ENCODE data around the gene ARPC1B. TPM values are rescaled to one million over a fixed set of nuclear protein-coding genes. Genes with fewer than 3 reads are reported as not detected.
"Not testable (repeated sequence)": the region's sequence is repeated elsewhere in the genome, so short reads cannot be mapped to it uniquely, and the experiment has no call there.

ARPC1B gene
- total RNA-seq, 1 experiment from 2014 or later = 231 TPM

GRCh38 chr7:99373091-99374066 is 1.2 kb upstream of the ARPC1B start:
- Histone ChIP-seq H3K9me3 (replicated peaks) (no peaks in the 10 kb centered on the region), H3K4me3 (peak overlapping the region; percentile 79), H3K36me3 (peaks cover 27% of the 10 kb centered on the region), H3K4me1 (replicated peaks) (peaks cover 13% of the 10 kb centered on the region), H3K27ac (no peak overlapping the region), H3K27me3 (replicated peaks) (no peaks in the 10 kb centered on the region)
- DNase-seq (ENCODE audit: low read depth in 1 of 2, low spot score in 2 of 2) = no peak

- peak; percentile 73 to 77 for DNase-seq (ENCODE audit: low read depth in 1 of 2, low spot score in 2 of 2)
- Histone ChIP-seq H3K27me3 (replicated peaks) (no peaks in the 10 kb centered on the region), H3K9me3 (replicated peaks) (no peaks in the 10 kb centered on the region), H3K4me3 (peak overlapping the region; percentile 79), H3K36me3 (peaks cover 38% of the 10 kb centered on the region), H3K27ac (no peak overlapping the region; the same call in 1 of the 2 replicates), H3K4me1 (replicated peaks) (peaks cover 27% of the 10 kb centered on the region)
Observed at GRCh38 chr7:99375070-99375807, 709 bp downstream of the ARPC1B start.

GRCh38 chr7:99379043-99379577 is 4.6 kb downstream of the ARPC1B start:
- H3K9me3 ChIP-seq (replicated peaks) = no peaks in the 10 kb centered on the region
- no peak overlapping the region for H3K27ac ChIP-seq
- DNase-seq (ENCODE audit: low read depth in 1 of 2, low spot score in 2 of 2) = peak; percentile 39 to 65
- no peaks in the 10 kb centered on the region for H3K27me3 ChIP-seq (replicated peaks)
- peaks cover 57% of the 10 kb centered on the region for H3K36me3 ChIP-seq
- H3K4me1 ChIP-seq (replicated peaks) = peaks cover 32% of the 10 kb centered on the region
- H3K4me3 ChIP-seq = no peak overlapping the region

GRCh38 chr7:99379693-99380031 is 5.1 kb downstream of the ARPC1B start:
- not testable (repeated sequence) for H3K27me3 ChIP-seq (replicated peaks); H3K9me3 ChIP-seq (replicated peaks); H3K4me3 ChIP-seq; DNase-seq (ENCODE audit: low read depth in 1 of 2, low spot score in 2 of 2); H3K27ac ChIP-seq
- Histone ChIP-seq H3K36me3 (peaks cover 56% of the 10 kb centered on the region), H3K4me1 (replicated peaks) (peaks cover 29% of the 10 kb centered on the region)

GRCh38 chr7:99380032-99380822 is 5.7 kb downstream of the ARPC1B start:
- no peak for DNase-seq (ENCODE audit: low read depth in 1 of 2, low spot score in 2 of 2)
- Histone ChIP-seq H3K4me1 (replicated peaks) (peaks cover 29% of the 10 kb centered on the region), H3K9me3 (replicated peaks) (no peaks in the 10 kb centered on the region), H3K27me3 (replicated peaks) (no peaks in the 10 kb centered on the region), H3K27ac (no peak overlapping the region), H3K4me3 (no peak overlapping the region), H3K36me3 (peaks cover 58% of the 10 kb centered on the region)

- no peak for DNase-seq (ENCODE audit: low read depth in 1 of 2, low spot score in 2 of 2)
- H3K4me3 ChIP-seq = no peak overlapping the region
- H3K27ac ChIP-seq = no peak overlapping the region
Observed at GRCh38 chr7:99380823-99381663, 6.5 kb downstream of the ARPC1B start.

GRCh38 chr7:99381664-99382075 is 7.1 kb downstream of the ARPC1B start:
- no peaks in the 10 kb centered on the region for H3K27me3 ChIP-seq (replicated peaks)
- peaks cover 24% of the 10 kb centered on the region for H3K4me1 ChIP-seq (replicated peaks)
- peaks cover 60% of the 10 kb centered on the region for H3K36me3 ChIP-seq
- DNase-seq (ENCODE audit: low read depth in 1 of 2, low spot score in 2 of 2) = no peak
- H3K4me3 ChIP-seq = no peak overlapping the region
- H3K27ac ChIP-seq = no peak overlapping the region
- no peaks in the 10 kb centered on the region for H3K9me3 ChIP-seq (replicated peaks)

More at GRCh38 chr7:99380823-99381663, 6.5 kb downstream of the ARPC1B start:
- Histone ChIP-seq H3K9me3 (replicated peaks) (no peaks in the 10 kb centered on the region), H3K27me3 (replicated peaks) (no peaks in the 10 kb centered on the region), H3K36me3 (peaks cover 59% of the 10 kb centered on the region), H3K4me1 (replicated peaks) (peaks cover 24% of the 10 kb centered on the region)

GRCh38 chr7:99383203-99383602 is 8.7 kb downstream of the ARPC1B start:
- Histone ChIP-seq H3K36me3 (peaks cover 65% of the 10 kb centered on the region), H3K4me3 (no peak overlapping the region), H3K27ac (no peak overlapping the region), H3K9me3 (replicated peaks) (no peaks in the 10 kb centered on the region), H3K4me1 (replicated peaks) (peaks cover 24% of the 10 kb centered on the region), H3K27me3 (replicated peaks) (no peaks in the 10 kb centered on the region)
- DNase-seq (ENCODE audit: low read depth in 1 of 2, low spot score in 2 of 2) = no peak

GRCh38 chr7:99383791-99384370 is 9.4 kb downstream of the ARPC1B start:
- Histone ChIP-seq H3K4me1 (replicated peaks) (peaks cover 23% of the 10 kb centered on the region), H3K9me3 (replicated peaks) (no peaks in the 10 kb centered on the region), H3K36me3 (peaks cover 65% of the 10 kb centered on the region), H3K4me3 (no peak overlapping the region), H3K27me3 (replicated peaks) (no peaks in the 10 kb centered on the region), H3K27ac (no peak overlapping the region)
- no peak for DNase-seq (ENCODE audit: low read depth in 1 of 2, low spot score in 2 of 2)

- DNase-seq (ENCODE audit: low read depth in 1 of 2, low spot score in 2 of 2) = no peak
- H3K4me3 ChIP-seq = no peak overlapping the region
- H3K27me3 ChIP-seq (replicated peaks) = no peaks in the 10 kb centered on the region
- no peak overlapping the region for H3K27ac ChIP-seq
- peaks cover 16% of the 10 kb centered on the region for H3K4me1 ChIP-seq (replicated peaks)
- peaks cover 65% of the 10 kb centered on the region for H3K36me3 ChIP-seq
- H3K9me3 ChIP-seq (replicated peaks) = no peaks in the 10 kb centered on the region
Observed at GRCh38 chr7:99384523-99384922, 10.0 kb downstream of the ARPC1B start.

- Histone ChIP-seq H3K4me1 (replicated peaks) (peaks cover 6% of the 10 kb centered on the region), H3K4me3 (no peak overlapping the region), H3K27ac (no peak overlapping the region), H3K36me3 (peaks cover 68% of the 10 kb centered on the region), H3K27me3 (replicated peaks) (no peaks in the 10 kb centered on the region), H3K9me3 (replicated peaks) (no peaks in the 10 kb centered on the region)
- DNase-seq (ENCODE audit: low read depth in 1 of 2, low spot score in 2 of 2) = no peak
Observed at GRCh38 chr7:99385564-99385963, 11.0 kb downstream of the ARPC1B start.

- Histone ChIP-seq H3K27ac (no peak overlapping the region), H3K4me3 (no peak overlapping the region), H3K27me3 (replicated peaks) (no peaks in the 10 kb centered on the region), H3K4me1 (replicated peaks) (no peaks in the 10 kb centered on the region), H3K9me3 (replicated peaks) (no peaks in the 10 kb centered on the region), H3K36me3 (peaks cover 69% of the 10 kb centered on the region)
- no peak for DNase-seq (ENCODE audit: low read depth in 1 of 2, low spot score in 2 of 2)
Observed at GRCh38 chr7:99386584-99387238, 12.2 kb downstream of the ARPC1B start.

All from SJSA1 (cell line).